ENCODE data around the gene VAC14.

VAC14 gene

DNA sequence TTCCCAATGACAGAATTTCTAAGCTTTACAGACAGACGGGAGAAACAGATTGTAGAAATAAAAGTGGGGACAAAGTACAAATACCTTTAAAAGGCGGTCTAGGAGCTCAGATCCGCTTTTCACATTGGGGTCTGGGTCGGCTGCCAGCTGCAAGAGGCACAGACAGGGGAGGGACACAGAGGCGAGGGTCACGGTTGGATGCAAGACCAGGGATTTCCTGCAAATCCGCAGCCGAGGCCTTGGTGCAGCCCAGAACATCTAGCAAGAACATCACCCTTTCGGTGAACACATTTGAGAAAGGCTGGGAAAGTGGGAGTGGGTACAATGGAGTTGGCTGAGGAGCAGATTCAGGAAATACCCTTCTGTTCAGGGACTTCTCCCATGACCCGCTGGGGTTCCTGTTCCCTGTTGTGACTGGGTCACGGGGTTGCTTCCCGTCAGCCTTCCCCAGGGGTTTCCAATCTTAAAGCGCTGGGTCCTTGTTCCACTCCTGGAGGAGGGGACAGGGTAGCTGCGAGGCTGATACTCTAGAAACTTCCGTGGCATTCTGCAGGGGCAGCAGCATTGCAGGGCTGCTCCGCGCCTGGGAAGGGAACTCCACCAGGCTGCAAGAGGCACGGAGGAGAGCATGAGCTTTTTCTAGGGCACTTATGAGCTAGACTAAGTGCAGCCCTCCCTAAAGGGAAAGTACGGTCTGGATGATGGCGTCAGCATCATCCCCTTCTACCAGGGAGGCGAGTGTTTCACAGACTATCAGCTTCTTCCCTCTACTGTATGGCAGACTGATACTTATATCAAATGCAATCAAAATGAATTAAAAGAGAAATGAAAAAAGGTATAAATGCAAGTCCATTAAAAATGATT, 16.0 kb downstream of the VAC14 start:
- no peak for DNase-seq

GRCh38 chr16:70782237-70782636, 18.7 kb downstream of the VAC14 start:
- DNase-seq = no peak

GRCh38 chr16:70781800-70782199, 19.2 kb downstream of the VAC14 start:
- no peak for DNase-seq

DNA sequence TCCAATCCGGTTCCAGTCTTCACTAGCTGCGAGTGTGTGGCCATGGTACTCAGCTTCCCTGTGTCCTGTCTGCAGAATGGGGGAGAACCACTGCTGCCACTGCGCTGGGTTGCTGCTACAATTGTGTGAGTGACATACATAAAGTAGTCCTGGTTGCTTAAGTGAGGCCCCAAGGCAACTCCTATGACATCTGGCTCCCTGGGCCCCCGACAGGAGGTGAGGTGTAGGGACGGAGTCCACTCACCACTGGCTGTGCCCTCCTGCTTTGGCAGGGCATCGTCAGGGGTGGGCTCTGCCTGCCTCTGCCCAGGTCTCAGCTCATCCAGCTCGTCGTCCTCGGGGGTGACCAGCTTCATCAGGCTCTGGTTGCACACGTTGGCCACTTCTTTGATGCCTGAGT, 20.4 kb downstream of the VAC14 start:
- no peak for DNase-seq

DNA sequence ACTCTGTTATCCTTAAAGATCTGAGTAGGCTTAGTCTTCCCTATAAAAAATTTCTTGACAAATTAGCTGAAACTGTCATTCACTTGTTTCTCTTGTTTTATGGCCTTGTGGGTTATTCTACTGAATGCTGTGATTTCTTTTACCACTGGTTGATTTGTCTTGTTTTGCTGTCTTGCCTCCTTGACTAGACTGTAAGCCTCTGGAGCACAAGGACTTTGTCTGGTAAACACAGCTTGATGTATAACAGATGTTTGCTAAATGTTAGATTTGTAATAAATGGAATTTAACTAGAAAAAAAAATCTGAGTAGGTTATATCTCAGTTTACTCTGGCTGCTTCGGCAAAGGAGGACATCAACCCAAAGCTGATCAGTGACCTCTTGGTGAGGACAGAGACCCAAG, 21.6 kb downstream of the VAC14 start:
- no peak for DNase-seq

- DNase-seq = no peak
Measured at GRCh38 chr16:70778901-70779309, 22.1 kb downstream of the VAC14 start.

DNA sequence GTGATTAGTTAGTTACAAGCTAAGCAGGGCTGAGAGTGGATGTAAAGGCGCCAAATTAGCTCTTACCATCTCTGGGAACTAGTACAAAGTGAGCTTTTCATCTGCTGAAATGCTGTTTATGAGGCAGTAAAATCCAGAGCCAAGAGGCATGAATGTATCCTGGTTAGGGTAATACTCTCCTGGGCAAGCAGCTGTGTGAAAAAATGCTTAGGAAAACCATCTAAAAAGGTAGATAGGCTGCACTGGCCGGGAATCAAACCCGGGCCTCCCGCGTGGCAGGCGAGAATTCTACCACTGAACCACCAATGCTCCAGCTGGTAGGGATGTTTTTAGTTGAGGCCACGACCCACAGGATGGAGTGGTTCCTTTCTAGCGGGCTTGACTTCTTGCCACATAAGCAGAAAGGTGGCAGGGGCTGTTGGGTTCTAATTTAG, 23.0 kb downstream of the VAC14 start:
- no peak for DNase-seq

DNA sequence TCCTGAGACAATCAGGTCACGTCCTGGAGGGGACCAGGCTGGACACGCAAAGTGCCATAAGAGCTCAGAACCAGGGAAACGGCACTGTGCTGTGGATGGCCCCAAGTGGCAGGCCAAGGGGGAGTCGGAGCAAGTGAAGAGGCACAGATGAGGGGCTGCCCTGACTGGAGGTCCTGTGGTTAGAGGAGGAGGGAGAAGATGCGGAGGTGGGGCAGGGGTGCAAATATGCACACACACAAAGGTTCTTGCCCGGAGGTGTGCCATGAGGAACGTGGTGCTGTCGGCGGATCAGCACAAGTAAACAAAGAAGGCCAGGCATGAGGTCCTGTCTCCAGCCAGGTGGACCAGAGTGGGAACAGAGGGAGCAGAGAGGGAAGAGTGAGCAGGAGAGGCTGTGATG, 23.5 kb downstream of the VAC14 start:
- DNase-seq = no peak

GRCh38 chr16:70775399-70775798, 25.6 kb downstream of the VAC14 start:
- DNase-seq = no peak

DNA sequence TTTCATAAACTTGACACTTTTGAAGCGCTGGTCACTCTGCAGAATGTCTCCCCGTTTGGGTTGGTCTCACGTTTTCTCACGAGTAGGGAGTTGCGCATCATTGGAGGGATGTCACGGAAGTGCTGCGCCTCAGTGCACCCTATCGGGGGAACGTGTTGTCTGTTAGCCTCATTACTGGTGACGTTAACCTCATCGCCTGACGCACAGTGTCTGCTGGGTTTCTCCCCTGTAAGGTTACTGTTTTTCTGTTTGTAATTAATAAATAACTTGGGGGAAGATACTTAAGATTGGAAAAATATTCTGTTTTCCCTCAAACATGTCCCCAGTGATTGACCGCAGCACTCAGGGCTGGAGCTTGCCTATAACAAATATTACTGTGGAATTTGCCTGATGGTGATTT, 26.7 kb downstream of the VAC14 start:
- no peak for DNase-seq

DNA sequence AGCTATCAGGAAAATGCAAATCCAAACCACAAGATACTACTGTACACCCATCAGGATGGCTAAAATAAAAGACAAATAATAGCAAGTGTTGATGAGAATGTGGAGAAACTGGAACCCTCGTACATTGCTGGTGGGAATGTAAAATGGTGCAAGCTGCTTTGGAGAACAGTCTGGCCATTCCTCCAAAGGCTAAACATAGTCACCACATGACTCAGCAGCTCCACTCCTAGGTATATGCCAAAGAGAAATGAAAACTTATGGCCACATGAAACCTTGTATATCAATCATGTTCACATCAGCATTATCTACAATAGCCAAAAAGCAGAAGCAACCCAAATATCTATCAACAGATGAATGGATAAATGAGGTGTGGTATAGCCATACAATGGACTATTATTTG, 28.5 kb downstream of the VAC14 start:
- no peak for DNase-seq

DNA sequence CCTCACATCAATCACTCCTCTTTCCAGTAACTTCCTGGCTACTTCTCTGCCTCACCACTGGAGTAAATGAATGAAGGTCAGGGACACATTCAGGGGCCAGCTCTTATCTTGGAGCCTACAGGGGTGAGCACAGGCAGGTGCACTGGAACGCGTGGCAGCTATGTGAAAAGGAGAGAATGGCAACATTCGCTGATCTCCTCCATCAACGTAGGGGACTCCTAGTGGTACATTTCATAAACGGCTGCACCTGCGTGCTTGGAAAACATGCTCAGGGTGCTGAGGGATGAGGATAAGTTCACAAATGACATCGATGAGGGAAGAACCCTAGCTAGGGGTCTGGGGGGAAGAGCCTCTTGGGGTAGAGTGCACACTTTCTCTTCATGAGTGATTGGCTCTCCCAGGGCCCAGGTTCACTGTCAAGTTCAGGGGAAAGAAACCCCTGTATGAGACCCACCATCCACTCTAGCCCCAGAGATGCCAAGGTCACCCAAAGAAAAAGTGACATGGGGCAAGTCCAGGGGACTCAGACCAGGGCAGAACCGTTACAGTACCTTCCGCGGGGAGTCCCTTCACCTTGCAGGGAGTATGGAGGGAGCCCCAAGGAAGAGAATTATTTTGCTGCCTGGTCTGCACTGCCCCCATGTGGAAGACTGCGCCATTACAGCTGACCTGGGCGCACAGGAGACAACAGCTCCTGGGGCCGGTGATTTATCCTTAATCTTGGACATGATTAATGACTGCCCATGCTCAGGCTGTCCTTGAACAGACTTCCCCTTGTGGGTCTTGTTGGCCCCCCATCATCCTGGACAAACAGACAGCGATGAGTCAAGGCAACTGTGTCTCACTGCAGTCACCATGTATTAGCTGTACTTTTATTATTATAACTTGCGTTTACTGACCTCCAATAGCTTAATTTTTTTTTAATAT, 30.1 kb downstream of the VAC14 start:
- DNase-seq = peak; percentile 83

GRCh38 chr16:70770291-70770625, 30.7 kb downstream of the VAC14 start:
- no peak for DNase-seq

DNA sequence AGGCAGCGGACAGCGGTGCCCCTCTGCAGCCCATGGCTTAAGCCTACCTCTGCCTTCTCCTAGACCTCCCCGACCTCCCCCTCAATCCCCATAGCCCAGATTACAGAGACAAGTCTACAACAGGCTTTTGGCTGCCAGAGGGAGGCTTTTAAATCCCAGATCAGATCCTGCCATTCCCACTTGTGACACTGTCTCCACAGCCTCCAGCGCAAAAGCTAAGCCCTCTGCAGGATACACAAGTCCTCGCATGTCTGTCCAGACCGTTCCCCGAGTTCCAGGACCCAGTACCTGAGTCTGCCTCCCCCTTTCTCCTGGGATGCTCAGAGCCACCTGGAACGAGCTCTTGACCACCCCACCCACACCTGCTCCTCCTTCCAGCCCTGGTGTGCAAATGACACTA, 31.2 kb downstream of the VAC14 start:
- no peak for DNase-seq

GRCh38 chr16:70769131-70769530, 31.8 kb downstream of the VAC14 start:
- DNase-seq = no peak

- no peak for DNase-seq
Measured at GRCh38 chr16:70768203-70768580, 32.8 kb downstream of the VAC14 start.

GRCh38 chr16:70767377-70768202, 33.4 kb downstream of the VAC14 start:
- DNase-seq = no peak

DNA sequence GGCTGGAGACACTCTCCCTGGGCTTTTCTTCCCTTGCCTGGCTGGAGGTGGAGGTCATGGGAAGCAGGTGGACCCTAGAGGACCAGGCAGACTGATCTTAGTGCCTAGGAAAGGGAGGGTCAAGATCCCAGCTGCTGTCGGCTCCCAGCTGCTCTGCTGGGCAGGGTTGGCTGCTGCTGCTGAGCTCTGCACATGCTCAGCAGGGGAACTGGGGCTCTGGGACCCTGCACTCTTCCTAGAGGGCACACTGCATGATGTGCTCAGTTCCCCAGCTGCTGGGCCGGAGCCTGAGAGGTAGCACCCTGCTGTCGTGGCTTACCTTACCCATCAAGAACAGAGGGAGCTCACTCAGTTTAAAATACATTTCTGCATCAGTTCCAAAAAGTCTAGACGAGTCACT, 34.3 kb downstream of the VAC14 start:
- no peak for DNase-seq

DNA sequence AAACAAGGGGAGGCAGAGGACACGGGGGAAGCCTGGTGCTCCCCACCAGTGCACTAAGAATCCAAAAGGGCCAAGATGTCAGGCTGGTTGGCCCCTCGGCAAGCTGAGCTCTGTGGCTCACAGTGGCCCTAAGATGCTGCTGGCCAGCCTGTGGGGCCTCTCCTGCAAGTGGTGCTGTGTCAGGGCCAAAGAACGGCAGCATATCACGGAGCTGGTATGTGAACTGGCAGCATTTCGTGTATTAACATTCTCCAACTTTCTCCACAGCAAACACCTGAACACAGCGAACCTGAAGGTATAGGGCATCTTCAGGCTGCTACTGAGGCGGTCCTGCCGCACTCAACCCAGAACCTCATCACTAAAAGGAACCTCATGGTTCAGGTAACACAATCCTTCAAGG, 34.8 kb downstream of the VAC14 start:
- DNase-seq = no peak

DNA sequence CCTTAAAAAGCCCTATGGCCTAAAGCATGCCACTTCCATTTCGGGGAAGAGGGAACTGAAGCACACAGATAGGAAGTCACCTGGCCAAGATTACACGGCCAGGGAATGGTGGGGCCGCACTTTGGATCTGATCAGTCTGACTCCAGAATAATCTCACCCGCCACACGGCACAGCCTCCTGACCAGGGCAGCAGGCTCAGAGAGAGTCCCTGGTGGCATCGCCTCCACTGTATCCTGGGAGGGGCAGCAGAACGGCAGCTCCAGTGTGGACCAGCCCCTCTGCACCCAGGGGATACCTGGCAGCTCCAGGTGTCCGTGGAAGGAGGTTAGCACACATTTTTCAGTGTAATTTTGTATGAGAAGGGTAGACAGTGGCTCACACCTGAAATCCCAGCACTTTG, 35.5 kb downstream of the VAC14 start:
- no peak for DNase-seq

DNA sequence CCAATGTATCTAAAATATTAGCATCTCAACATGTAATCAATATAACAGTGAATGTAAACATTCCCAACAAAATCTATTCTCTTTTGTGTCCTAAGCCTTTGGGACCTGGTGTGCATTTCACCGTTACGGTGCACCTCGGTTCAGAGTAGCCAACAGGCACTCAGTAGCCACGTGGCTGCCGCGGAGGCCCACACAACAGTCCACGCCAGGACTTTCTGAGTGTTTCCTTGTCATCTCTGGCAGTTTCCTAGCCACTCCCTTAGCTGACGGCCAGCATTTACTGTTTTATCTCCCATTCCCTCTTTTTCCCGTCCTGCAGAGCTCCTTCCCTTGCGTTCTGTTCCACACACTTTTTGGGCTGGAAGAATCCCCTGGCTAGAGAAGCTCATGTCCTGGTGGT, 36.3 kb downstream of the VAC14 start:
- no peak for DNase-seq

- no peak for DNase-seq
Measured at GRCh38 chr16:70760221-70760620, 40.7 kb downstream of the VAC14 start.

DNA sequence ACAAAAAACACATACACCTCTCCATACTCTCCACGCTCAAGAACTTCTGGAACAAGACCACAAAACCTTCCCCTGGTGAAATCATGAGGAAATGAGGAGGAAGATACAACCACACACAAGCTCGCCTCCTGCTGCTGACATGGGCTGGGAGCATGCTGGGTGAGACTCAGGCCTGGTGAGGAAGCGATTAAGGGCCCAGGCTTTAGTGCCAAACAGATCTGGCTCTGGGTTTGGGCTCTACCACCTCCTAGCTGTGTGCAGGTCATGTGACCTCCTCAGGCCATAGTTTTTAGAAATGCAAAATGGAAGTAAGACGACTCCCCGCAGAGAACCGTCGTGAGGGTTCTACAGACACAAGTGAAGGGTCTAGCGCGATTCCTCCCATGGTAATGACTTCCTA, 41.3 kb downstream of the VAC14 start:
- DNase-seq = no peak
